ENCODE data around the gene HOGA1. TPM values are rescaled to one million over a fixed set of nuclear protein-coding genes. Genes with fewer than 3 reads are reported as not detected.
"Not testable (repeated sequence)": the region's sequence is repeated elsewhere in the genome, so short reads cannot be mapped to it uniquely, and the experiment has no call there.

The HOGA1 gene
- total RNA-seq, 2 donors from 2014 or later = 0.15 TPM; not detected in 1

DNA sequence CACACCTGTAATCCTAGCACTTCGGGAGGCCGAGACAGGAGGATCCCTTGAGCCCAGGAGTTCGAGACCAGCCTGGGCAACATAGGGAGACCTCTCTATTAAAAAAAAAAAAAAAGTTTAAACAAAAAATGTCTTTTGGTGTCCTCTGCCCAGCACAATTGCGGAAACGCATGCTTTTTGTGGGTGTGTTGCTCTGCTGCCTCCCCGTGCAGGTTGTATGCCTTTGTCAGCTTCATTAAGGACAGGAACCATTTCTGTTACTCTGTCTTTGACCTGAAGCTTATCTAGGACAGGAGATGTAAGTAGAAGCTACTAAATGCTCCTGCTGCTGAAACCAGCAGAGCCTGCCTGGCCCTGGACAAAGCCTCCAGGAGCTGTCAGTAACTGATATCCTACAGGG is 32.9 kb upstream of the HOGA1 start:
- intact Hi-C loops (cut with DNase I, micrococcal nuclease) = no loop called here
- ATAC-seq = no peak
- no peak for DNase-seq

DNA sequence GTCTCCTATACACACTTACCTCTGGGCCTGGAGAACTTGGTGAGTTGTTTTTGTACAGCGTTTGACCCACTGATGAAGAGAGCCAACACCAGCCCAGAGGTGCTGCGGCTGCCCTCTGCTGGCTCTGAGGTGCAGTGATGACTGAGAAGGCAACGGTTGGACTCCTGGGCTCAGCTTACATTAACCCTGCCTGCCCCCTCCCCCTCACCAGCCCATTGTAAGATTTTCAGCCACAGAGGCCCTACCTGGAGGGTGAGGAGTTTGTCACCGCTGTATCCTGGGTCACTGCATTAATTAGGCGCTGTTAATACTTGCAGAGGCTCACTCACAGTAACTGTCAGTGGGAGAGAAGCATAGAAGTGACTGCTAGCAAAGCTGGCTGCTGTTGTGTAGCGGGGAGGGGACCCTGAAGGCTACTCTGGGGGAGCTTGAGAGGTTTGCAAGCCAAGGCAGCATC is 30.6 kb upstream of the HOGA1 start:
- DNase-seq (peak in 1 of 2 donors; percentile 57), ATAC-seq (peak; percentile 89)
- intact Hi-C loops (cut with DNase I, micrococcal nuclease) = loop anchor here in 1 of 2 donors (2.0 kb wide), 1 partner anchor 91 kb away; no protein-coding TSS in a partner anchor

DNA sequence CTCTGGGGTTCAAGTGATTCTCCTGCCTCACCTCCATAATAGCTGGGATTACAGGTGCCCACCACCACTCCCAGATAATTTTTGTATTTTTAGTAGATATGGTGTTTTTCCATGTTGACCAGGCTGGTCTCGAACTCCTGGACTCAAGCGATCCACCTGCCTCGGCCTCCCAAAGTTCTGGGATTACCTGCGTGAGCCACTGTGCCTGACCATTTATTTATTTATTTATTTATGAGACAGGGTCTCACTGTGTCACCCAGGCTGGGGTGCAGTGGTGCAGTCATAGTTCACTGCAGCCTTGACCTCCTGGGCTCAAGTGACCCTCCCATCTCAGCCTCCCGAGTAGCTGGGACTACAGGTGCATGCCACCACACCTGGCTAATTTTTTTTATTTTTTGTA is 29.9 kb upstream of the HOGA1 start:
- intact Hi-C loops (cut with DNase I, micrococcal nuclease); ATAC-seq; DNase-seq: not testable (repeated sequence)

DNA sequence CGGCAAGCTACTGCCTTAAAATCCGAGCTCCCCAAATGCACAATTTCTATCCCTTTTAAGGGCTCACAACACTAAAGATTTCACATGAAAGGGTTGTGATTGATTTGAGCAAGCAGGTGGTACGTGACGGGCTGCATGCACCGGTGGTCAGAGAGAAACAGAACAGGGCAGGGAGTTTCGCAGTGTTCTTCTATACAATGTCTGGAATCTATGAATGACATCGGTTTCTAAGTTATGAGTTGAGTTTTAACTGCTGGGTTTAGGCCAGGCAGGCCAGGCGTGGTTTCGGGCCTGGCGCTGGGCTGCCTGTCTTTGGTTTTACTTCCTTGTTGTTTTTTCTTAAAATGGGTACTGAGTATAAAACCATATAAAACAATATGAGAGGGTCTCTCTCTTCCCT is 28.6 kb upstream of the HOGA1 start:
- DNase-seq; intact Hi-C loops (cut with DNase I, micrococcal nuclease); ATAC-seq: not testable (repeated sequence)

DNA sequence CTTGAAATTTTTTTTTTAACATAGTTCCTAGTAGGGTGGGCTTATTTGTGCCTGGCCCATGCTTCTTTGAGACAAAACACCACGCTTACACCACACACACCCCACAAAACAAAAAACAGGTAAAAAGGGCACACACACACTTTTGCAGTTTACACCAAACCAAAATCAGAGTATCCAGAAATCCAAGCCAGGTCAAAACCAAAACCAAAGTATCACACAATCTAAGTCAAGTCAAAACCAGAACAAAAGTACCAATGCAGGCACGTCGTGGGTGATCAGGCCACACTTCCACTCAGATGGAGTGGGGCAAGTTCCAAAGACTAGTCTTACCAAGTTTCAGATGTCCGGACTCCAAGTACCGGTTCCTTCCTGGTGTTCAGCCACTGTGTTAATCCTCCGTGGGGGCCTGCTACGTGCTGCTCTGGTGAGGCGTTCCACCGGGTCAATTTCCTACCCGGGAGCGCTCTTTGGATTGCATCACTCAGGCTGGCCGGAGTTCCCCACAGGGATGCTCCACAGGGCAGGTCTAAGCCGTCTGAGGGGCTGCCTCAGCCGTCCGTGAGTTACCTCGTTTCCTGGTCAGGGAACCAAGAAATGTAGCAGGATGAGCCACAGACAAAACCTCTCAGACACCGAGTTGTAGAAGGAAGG is 23.3 kb upstream of the HOGA1 start:
- DNase-seq; intact Hi-C loops (cut with DNase I, micrococcal nuclease); ATAC-seq: not testable (repeated sequence)

DNA sequence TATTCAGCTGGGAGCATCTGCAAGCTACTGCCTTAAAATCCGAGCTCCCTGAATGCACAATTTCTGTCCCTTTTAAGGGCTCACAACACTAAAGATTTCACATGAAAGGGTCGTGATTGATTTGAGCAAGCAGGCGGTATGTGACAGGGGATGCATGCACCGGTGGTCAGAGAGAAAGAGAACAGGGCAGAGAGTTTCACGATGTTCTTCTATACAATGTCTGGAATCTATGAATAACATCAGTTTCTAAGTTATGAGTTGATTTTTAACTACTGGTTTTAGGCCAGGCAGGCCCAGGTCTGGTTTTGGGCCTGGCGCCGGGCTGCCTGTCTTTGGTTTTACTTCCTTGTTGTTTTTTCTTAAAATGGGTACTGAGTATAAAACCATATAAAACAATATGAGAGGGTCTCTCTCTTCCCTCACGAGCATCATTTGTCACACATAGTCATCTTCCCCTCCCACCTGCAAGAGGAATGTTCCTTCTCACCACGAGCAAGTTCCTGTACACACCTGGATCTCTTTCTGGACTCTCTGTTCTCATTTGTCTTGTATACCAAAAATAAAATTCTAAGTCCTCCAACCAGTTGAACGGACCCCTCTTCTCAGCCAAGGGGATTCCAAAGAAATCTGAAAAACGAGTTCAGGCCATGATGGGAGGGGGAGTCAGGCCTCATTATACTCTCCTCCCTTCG is 22.7 kb upstream of the HOGA1 start:
- intact Hi-C loops (cut with DNase I, micrococcal nuclease); ATAC-seq; DNase-seq: not testable (repeated sequence)

DNA sequence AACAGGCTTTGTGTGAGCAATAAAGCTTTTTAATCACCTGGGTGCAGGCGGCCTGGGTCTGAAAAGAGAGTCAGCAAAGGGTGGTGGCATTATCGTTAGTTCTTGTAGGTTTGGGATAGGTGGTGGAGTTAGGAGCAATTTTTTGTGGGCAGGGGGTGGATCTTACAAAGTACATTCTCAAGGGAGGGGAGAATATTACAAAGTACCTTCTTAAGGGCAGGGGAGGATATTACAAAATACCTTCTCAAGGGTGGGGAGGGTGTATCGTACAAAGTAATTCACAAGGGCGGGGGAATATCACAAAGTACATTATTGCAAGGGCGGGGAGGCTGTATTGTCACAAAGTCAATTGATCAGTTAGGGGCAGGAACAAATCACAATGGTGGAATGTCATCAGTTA is 21.9 kb upstream of the HOGA1 start:
- intact Hi-C loops (cut with DNase I, micrococcal nuclease); DNase-seq; ATAC-seq: not testable (repeated sequence)

DNA sequence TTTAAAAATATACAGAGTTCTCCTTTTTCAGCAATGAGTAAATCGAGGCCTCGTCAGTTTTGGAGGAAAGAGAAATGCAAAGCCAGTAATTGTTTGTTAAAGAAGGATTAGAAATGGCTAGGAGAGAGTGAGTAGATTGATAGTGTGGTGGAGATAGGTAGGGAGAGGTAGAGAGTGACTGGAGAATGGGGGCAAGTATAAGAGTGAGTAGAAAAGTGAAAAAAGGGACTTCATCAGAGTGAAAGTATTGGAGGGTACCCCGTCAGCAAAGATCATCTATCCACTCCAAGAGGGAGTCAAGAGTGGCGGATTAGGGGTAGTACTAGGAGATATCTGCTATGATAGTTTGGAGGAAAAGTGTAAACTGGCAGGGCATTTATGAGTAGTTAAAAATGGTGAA is 20.9 kb upstream of the HOGA1 start:
- no peak for ATAC-seq
- intact Hi-C loops (cut with DNase I, micrococcal nuclease) = no loop called here
- no peak for DNase-seq

DNA sequence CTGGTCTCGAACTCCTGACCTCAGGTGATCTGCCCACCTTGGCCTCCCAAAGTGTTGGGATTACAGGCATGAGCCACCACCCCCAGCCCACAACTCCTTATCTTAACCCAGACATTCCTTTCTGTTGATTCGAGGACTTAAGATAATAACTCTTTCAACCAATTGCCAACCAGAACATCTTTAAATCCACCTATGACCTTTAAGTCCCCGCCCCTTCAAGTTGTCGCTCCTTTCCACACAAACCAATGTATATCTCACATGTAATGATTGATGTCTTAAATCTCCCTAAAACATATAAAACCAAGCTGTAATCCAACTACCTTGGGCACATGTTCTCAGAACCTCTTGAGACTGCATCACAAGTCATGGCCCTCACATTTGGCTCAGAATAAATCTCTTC is 19.4 kb upstream of the HOGA1 start:
- no peak for DNase-seq
- ATAC-seq = no peak
- intact Hi-C loops (cut with DNase I, micrococcal nuclease) = no loop called here

DNA sequence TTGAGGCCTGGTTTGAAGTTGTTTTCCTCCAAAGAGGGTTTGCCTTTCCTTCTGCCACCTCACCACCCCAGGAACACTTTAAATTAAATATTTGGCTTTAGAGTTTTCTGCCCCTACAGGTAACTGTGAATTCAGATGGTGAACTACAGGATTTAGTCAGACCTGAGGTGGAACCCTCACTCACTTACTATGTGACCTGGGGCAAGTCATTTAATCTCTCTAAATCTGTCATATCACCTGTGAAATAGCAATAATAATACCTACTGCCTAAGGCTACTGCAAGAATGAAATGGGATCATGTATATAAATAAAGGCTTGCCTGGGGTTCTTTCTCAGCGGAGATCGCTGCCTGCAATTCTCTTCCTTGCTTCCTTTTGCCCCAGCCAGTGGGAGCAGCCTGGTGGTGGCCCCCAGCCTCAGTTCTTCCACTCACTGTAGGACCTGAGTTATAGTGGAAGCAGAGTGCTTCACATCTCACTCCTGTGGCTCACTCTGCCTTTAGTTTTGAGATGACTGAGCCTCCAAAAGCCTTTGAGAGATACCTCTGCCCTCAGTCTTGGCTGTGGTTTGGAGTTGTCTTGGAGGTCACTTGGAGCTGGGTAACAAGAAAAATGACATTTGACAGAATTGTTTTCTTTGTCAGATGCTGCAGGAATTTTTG is 17.7 kb upstream of the HOGA1 start:
- intact Hi-C loops (cut with DNase I, micrococcal nuclease) = no loop called here
- no peak for DNase-seq
- no peak for ATAC-seq

DNA sequence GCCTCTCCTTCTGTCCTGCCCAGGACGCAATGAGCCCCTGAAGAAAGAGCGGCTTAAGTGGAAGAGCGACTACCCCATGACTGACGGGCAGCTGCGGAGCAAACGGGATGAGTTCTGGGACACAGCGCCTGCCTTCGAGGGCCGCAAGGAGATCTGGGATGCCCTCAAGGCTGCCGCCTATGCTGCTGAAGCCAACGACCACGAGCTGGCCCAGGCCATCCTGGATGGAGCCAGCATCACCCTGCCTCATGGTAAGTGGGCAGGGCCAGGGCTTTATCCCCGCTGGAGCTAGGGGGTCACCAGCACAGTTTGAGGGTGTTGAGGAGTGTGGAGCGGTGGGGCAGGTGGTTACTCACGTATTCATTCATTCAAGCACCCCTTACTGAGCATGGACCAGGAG is 16.3 kb upstream of the HOGA1 start:
- DNase-seq (no peak), ATAC-seq (no peak)
- intact Hi-C loops (cut with DNase I, micrococcal nuclease) = no loop called here

DNA sequence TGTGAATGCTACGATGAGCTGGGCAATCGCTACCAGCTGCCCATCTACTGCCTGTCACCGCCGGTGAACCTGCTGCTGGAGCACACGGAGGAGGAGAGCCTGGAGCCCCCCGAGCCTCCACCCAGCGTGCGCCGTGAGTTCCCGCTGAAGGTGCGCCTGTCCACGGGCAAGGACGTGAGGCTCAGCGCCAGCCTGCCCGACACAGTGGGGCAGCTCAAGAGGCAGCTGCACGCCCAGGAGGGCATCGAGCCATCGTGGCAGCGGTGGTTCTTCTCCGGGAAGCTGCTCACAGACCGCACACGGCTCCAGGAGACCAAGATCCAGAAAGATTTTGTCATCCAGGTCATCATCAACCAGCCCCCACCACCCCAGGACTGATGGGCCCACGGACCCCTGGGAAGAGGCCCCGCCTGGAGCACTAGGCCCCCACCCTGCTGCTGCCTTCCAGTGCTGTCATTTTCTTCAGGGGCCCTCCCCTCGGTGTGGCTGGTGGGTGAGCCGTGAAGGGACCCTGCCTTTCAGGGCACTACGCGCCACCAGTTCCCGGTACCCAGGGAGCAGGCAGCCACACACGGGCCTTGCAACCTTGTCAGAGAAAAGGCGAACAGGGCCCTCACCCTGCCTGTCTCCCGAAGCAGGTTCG is 13.9 kb upstream of the HOGA1 start:
- ATAC-seq = no peak
- no peak for DNase-seq
- intact Hi-C loops (cut with DNase I, micrococcal nuclease) = no loop called here

DNA sequence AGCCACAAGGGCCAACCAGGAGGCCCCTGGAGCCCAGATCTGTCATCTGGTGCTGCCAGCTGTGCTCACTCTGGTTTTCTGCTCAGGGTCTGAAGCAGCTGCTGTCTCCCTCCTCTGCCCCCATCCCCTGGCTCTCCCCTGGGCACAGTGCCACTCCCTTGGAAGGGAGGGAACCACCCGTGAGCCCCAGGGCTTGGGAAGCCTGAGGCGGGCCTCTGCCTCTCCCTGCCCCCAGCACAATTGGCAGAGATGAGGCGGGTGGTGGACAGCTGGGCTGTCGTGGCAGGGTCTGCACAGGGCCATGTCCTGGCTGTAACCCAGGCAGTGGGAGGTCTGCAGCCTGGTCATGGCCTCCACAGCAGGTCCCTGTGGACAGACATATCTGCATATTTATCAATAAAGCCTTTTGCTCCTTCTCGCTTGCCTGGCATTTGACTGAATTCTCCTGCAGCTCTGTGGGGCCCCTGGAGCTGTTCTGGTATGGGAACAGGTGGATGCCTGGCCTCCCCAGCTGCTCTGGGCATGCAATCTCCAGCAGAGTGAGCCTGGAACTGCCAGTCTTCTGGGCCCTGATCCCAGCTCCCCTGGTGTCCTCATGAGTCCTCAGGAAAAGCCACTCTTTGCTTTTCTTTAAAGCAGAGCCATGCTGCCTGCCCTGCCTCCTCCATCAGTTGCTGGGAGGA is 13.3 kb upstream of the HOGA1 start:
- intact Hi-C loops (cut with DNase I, micrococcal nuclease) = no loop called here
- no peak for DNase-seq
- no peak for ATAC-seq

DNA sequence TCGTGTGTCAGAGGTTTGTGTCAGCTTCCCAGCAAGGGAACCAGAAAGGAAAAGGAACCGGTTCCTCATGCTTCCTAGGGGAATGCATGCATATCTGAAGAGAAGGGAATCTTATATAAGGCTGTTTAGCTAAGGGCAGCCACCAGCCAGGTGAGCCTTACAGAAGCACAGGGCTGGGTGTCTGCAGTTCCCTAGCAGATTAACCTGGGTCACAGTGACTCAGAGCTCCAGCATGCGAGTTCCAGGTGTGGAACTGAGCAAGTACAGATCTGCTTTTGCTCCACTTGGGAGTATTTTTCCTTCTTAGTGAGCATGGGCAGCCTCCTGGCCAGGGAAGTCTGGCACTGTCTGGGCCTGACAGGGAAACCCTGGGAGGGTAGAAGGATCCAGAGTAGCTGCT is 12.6 kb upstream of the HOGA1 start:
- intact Hi-C loops (cut with DNase I, micrococcal nuclease) = no loop called here
- no peak for DNase-seq
- ATAC-seq = no peak

DNA sequence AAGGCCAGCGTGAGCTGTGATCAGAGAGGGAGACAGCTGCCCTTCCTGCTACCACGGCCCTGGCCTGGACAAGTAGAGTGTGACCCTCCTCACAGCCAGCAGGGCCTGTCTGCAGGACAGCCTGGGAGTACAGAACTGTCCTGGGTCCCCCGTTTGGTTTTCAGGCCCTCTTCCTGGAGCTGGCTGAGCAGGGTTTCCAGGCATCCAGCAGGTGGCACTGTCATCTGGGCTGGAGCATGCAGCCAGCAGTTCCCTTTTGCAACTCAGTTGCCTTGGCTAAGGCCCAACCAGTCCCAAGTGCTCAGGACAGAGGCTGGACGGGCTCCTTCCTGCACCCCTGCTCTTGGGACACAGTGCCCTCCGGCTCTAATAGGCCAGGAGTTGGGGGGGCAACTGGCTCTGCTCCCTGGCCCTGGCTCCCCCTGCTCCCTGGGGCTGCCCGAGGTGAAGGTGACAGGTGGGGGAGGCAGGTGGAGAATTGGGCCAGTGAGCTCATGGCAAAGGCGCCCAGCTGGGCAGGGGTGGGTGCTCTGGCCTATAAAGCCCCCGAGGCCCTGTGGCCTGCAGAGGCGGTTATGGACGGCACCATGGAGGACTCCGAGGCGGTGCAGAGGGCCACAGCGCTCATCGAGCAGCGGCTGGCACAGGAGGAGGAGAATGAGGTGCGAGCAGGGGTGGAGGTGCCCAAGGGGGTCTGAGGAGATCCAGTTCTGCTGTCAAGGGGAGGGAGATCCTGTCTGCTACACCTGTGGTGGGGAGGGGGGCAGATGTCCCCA is 11.8 kb upstream of the HOGA1 start, which contains the start of gene ANKRD2:
TSS of gene ANKRD2 (plus strand) at position 566 of the 776 bp plus-strand sequence. CDS start at position 576, 10 bp downstream.
- intact Hi-C loops (cut with DNase I, micrococcal nuclease) = no loop called here
- ATAC-seq (peak; percentile 86), DNase-seq (peak; percentile 66 to 79)

DNA sequence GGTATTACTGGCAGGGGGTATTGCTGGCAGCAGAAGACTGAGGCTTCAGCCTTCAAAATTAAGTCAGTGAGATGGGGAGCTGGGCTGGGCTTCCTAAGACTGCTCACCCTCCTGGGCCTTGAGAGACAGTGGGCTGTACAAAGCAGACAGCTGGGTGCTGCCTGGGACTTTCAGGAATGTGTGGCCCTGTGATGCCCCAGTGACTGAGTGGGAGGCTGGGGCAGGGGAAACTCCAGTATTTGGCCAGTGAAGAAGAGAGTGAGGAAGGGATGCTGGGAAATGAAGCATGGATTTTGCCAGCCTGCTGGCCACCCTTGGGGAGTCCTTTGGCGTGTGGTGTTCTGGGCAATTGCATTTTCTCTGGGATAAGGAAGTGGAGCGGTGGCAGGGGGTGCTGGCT is 11.2 kb upstream of the HOGA1 start:
- no peak for DNase-seq
- ATAC-seq = no peak
- intact Hi-C loops (cut with DNase I, micrococcal nuclease) = no loop called here

DNA sequence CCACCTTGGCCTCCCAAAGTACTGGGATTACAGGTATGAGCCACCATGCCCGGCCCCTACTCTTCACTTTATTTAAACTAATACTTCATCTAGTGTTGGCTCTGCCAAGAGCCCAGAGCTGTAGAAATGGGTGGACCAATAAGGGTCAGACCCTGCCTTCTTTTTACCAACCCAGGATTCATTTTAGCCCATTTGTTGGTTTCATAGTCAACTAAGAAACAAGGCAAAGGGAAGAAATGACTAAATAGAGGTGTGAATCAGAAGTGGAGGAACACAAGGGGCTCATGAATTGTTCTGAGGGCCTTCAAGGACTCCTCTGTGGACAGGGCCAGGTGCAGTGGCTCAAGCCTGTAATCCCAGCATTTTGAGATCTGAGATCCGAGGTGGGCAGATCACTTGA is 10.5 kb upstream of the HOGA1 start:
- no peak for ATAC-seq
- intact Hi-C loops (cut with DNase I, micrococcal nuclease) = no loop called here

More for the DNA sequence above, 10.5 kb upstream of the HOGA1 start:
- no peak for DNase-seq
